HEK293 (cell line): Measurements from ENCODE around the gene OBP2A.
A peak's percentile ranks its signal among the peaks of the same experiment; 100 is the strongest.

Source experiments
- CTCF ChIA-PET: fragments of 350-600 bp; formaldehyde crosslinking; extraction: SDS; loops from one replicate; lab custom pipeline; 2021; ENCODE audit warnings: antibody characterized with exemption; lab: Yijun Ruan, JAX
- POLR2A ChIA-PET: fragments of 300-600 bp; formaldehyde crosslinking; extraction: SDS; loops from one replicate; lab custom pipeline; 2020; ENCODE audit warnings: antibody characterized with exemption, inconsistent platforms; lab: Yijun Ruan, JAX
- H3K27ac ChIP-seq: fragments of 200-500 bp; sonication (Bioruptor generic); 2 replicates; pipeline ENCODE4 v1.5.1; 2014; ENCODE audit warnings: low read depth, low read length, control low read depth, inconsistent platforms; ENCODE audit errors: extremely low read depth
- H3K36me3 ChIP-seq, 2 experiments: fragments of 200-500 bp in 1 of 2; sonication (Bioruptor generic) in 1 of 2; 1 replicate in 1 of 2; 2 replicates in 1 of 2; pipeline ENCODE4 v1.5.1; 2014 to 2017; ENCODE audit warnings: inconsistent platforms in 2 of 2, low read length in 2 of 2; ENCODE audit not compliant: control insufficient read depth in 2 of 2, insufficient read depth in 1 of 2
- H3K4me1 ChIP-seq: fragments of 200-500 bp; sonication (Bioruptor generic); 2 replicates; pipeline ENCODE4 v1.5.1; 2014; ENCODE audit warnings: mild to moderate bottlenecking, low read length, inconsistent platforms; ENCODE audit not compliant: control insufficient read depth, insufficient read depth
- H3K4me3 ChIP-seq: 2 replicates; pipeline ENCODE4 v1.5.1; 2011; ENCODE audit warnings: low read depth, mild to moderate bottlenecking, control low read depth, low read length, moderate library complexity
- H3K9me3 ChIP-seq: fragments of 200-500 bp; sonication (Bioruptor generic); 2 replicates; pipeline ENCODE4 v1.5.1; 2014; ENCODE audit warnings: low read depth, low read length, inconsistent platforms; ENCODE audit not compliant: control insufficient read depth, insufficient read depth
- GLIS1 ChIP-seq: fragments of 450-650 bp; formaldehyde crosslinking; IDR thresholded peaks from 2 replicates; pipeline ENCODE4 v1.5.1; 2016; ENCODE audit warnings: missing biosample characterization, missing genetic modification characterization
- IKZF3 ChIP-seq: fragments of 450-650 bp; IDR thresholded peaks from 2 replicates; pipeline ENCODE4 v1.5.0; 2018; ENCODE audit warnings: missing biosample characterization, mild to moderate bottlenecking, missing genetic modification characterization, moderate library complexity
- KLF1 ChIP-seq: fragments of 450-650 bp; formaldehyde crosslinking; IDR thresholded peaks from 2 replicates; pipeline ENCODE4 v1.5.1; 2016; ENCODE audit warnings: missing biosample characterization, missing genetic modification characterization
- KLF16 ChIP-seq: fragments of 450-650 bp; formaldehyde crosslinking; IDR thresholded peaks from 2 replicates; pipeline ENCODE4 v1.5.1; 2017; ENCODE audit warnings: missing biosample characterization, missing genetic modification characterization
- MZF1 ChIP-seq: fragments of 450-650 bp; formaldehyde crosslinking; IDR thresholded peaks from 2 replicates; pipeline ENCODE4 v1.5.1; 2017; ENCODE audit warnings: missing biosample characterization, missing genetic modification characterization, borderline replicate concordance
- OSR2 ChIP-seq: fragments of 450-650 bp; formaldehyde crosslinking; IDR thresholded peaks from 2 replicates; pipeline ENCODE4 v1.5.1; 2016; ENCODE audit warnings: missing biosample characterization, missing genetic modification characterization
- OVOL3 ChIP-seq: fragments of 450-650 bp; formaldehyde crosslinking; IDR thresholded peaks from 2 replicates; pipeline ENCODE4 v1.5.1; 2016; ENCODE audit warnings: missing biosample characterization, missing genetic modification characterization
- PRDM1 ChIP-seq: fragments of 450-650 bp; formaldehyde crosslinking; IDR thresholded peaks from 2 replicates; pipeline ENCODE4; 2016; ENCODE audit warnings: missing biosample characterization, missing genetic modification characterization
- YY1 ChIP-seq: fragments of 450-650 bp; formaldehyde crosslinking; IDR thresholded peaks from 2 replicates; pipeline ENCODE4 v1.5.1; 2018; ENCODE audit warnings: missing biosample characterization, missing genetic modification characterization
- YY2 ChIP-seq: fragments of 450-650 bp; formaldehyde crosslinking; IDR thresholded peaks from 2 replicates; pipeline ENCODE4 v1.5.1; 2016; ENCODE audit warnings: missing biosample characterization, missing genetic modification characterization
- ZFHX2 ChIP-seq: fragments of 450-650 bp; formaldehyde crosslinking; conservative IDR thresholded peaks from 2 replicates; pipeline ENCODE4 v1.5.1; 2016; ENCODE audit warnings: missing biosample characterization, missing genetic modification characterization
- ZFP3 ChIP-seq: fragments of 450-650 bp; formaldehyde crosslinking; IDR thresholded peaks from 2 replicates; pipeline ENCODE4 v1.5.1; 2016; ENCODE audit warnings: low read depth, missing biosample characterization, missing genetic modification characterization
- ZFP69B ChIP-seq: fragments of 450-650 bp; formaldehyde crosslinking; IDR thresholded peaks from 2 replicates; pipeline ENCODE4 v1.5.1; 2016; ENCODE audit warnings: missing biosample characterization, missing genetic modification characterization
- ZNF10 ChIP-seq: fragments of 450-650 bp; formaldehyde crosslinking; IDR thresholded peaks from 2 replicates; pipeline ENCODE4 v1.5.1; 2017; ENCODE audit warnings: missing biosample characterization, missing genetic modification characterization
- ZNF174 ChIP-seq: fragments of 450-650 bp; formaldehyde crosslinking; IDR thresholded peaks from 2 replicates; pipeline ENCODE4 v1.5.0; 2017; ENCODE audit warnings: missing biosample characterization, mild to moderate bottlenecking, missing genetic modification characterization
- ZNF202 ChIP-seq: fragments of 450-650 bp; formaldehyde crosslinking; IDR thresholded peaks from 2 replicates; pipeline ENCODE4 v1.5.1; 2016; ENCODE audit warnings: missing biosample characterization, missing genetic modification characterization, borderline replicate concordance
- ZNF266 ChIP-seq: fragments of 450-650 bp; formaldehyde crosslinking; IDR thresholded peaks from 2 replicates; pipeline ENCODE4 v1.5.1; 2016; ENCODE audit warnings: missing biosample characterization, missing genetic modification characterization, low read depth
- ZNF37A ChIP-seq: fragments of 450-650 bp; IDR thresholded peaks from 2 replicates; pipeline ENCODE4 v1.5.1; 2018; ENCODE audit warnings: missing biosample characterization, missing genetic modification characterization
- ZNF433 ChIP-seq: fragments of 450-650 bp; formaldehyde crosslinking; IDR thresholded peaks from 2 replicates; pipeline ENCODE4 v1.5.1; 2016; ENCODE audit warnings: missing biosample characterization, missing genetic modification characterization, low read depth
- ZNF501 ChIP-seq: fragments of 450-650 bp; formaldehyde crosslinking; IDR thresholded peaks from 2 replicates; pipeline ENCODE4 v1.5.1; 2016; ENCODE audit warnings: missing biosample characterization, missing genetic modification characterization
- ZNF555 ChIP-seq: fragments of 450-650 bp; formaldehyde crosslinking; conservative IDR thresholded peaks from 2 replicates; pipeline ENCODE4 v1.5.1; 2017; ENCODE audit warnings: missing biosample characterization, mild to moderate bottlenecking, missing genetic modification characterization, inconsistent platforms
- ZNF561 ChIP-seq: fragments of 450-650 bp; IDR thresholded peaks from 2 replicates; pipeline ENCODE4 v1.5.1; 2018; ENCODE audit warnings: missing biosample characterization, missing genetic modification characterization, borderline replicate concordance
- ZNF610 ChIP-seq: fragments of 450-650 bp; formaldehyde crosslinking; IDR thresholded peaks from 2 replicates; pipeline ENCODE4 v1.5.1; 2016; ENCODE audit warnings: missing biosample characterization, missing genetic modification characterization, borderline replicate concordance
- ZNF621 ChIP-seq: fragments of 450-650 bp; formaldehyde crosslinking; IDR thresholded peaks from 2 replicates; pipeline ENCODE4 v1.5.1; 2017; ENCODE audit warnings: missing biosample characterization, missing genetic modification characterization
- ZNF626 ChIP-seq: fragments of 450-650 bp; sonication (Bioruptor Pico); formaldehyde crosslinking; IDR thresholded peaks from 2 replicates; pipeline ENCODE4 v1.5.1; 2018; ENCODE audit warnings: missing biosample characterization, missing genetic modification characterization, inconsistent platforms
- ZNF654 ChIP-seq: fragments of 450-650 bp; formaldehyde crosslinking; IDR thresholded peaks from 2 replicates; pipeline ENCODE4 v1.5.1; 2016; ENCODE audit warnings: low read depth, missing biosample characterization, missing genetic modification characterization
- ZNF830 ChIP-seq: fragments of 450-650 bp; IDR thresholded peaks from 2 replicates; pipeline ENCODE4 v1.5.0; 2018; ENCODE audit warnings: missing biosample characterization, missing genetic modification characterization, low read depth, mild to moderate bottlenecking, moderate library complexity
- TF ChIP-seq, protein P1 (sequence below): fragments of 450-650 bp; formaldehyde crosslinking; IDR thresholded peaks from 2 replicates; pipeline ENCODE4 v1.5.1; 2016; ENCODE audit warnings: missing biosample characterization, missing genetic modification characterization
- TF ChIP-seq, protein P2 (sequence below): fragments of 450-650 bp; formaldehyde crosslinking; IDR thresholded peaks from 2 replicates; pipeline ENCODE4 v1.5.1; 2017; ENCODE audit warnings: missing biosample characterization, missing genetic modification characterization
- TF ChIP-seq, protein P3 (sequence below): fragments of 450-650 bp; formaldehyde crosslinking; IDR thresholded peaks from 2 replicates; pipeline ENCODE4 v1.5.1; 2016; ENCODE audit warnings: missing biosample characterization, missing genetic modification characterization

Gene OBP2A

DNA sequence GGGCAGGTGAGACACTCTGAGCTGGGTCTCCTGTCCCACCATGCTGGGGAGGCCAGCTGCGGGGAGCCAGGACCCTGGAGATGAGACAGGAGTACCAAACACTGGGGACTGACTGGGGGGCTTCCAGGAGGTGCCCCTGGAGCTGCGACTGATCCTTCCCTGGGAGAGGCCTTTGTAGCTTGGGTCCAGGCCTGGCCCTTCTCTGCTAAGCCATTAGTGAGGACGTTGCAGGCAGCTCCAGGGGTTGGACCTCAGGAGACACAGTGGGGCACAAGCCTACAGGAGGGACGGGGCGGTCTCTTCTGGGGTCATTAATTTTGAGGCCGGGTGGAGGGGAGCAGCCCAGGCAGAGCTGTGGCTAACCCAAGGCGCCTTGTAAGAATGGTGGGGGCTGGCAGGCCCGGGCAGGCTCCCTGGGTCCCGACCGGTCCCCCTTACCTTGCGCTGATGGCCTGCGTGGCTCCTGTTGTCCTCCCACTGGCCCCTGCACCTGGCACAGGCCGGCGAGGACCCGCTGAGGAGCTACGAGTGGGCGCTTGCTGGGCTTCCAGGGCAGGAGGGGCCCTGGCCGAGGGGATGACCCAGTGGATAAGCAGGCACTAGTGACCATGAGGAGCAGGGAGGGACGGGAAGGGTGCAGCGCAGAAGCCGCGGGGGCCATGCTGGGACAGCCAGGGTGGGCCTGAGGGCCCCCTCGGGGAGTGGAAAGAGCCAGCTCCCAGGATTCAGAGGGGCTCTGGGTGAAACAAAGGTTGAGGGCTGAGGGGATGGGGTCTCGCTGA is 40.3 kb upstream of the OBP2A start:
- no peak for TF ChIP-seq OVOL3 (tag by site-specific recombination)
- TF ChIP-seq ZFHX2 (tag by site-specific recombination), result no peak
- TF ChIP-seq ZNF266 (tag by site-specific recombination), result no peak
- TF ChIP-seq ZNF174, result no peak
- no peak for TF ChIP-seq ZNF621 (tag by site-specific recombination)
- TF ChIP-seq YY1, result no peak
- TF ChIP-seq ZNF610, result no peak
- TF ChIP-seq ZNF37A (tag by site-specific recombination), result no peak
- TF ChIP-seq OSR2 (tag by site-specific recombination), result no peak
- no peak for TF ChIP-seq YY2 (tag by site-specific recombination)
- TF ChIP-seq ZNF555, result no peak
- no peak for TF ChIP-seq ZNF10 (tag by site-specific recombination)
- no peak for TF ChIP-seq ZNF626 (tag by site-specific recombination)
- H3K36me3 ChIP-seq, result peaks cover 0 to 38% of the 10 kb centered on the region in 2 experiments; a peak in 2 of 3 replicates
- no peak overlapping the region for H3K27ac ChIP-seq
- ChIA-PET POLR2A (interaction anchor here (0.8 to 1.9 kb wide), 4 partner anchors 21 to 762 kb away, joined by 3 to 6 read pairs (median 4); no protein-coding TSS in a partner anchor), CTCF (interaction anchor here (0.7 to 2.5 kb wide), 20 partner anchors 9 to 98 kb away, joined by 3 to 11 read pairs (median 3); partner anchors contain the start of gene PPP1R26)
- no peak overlapping the region for H3K4me3 ChIP-seq
- no peaks in the 10 kb centered on the region for H3K9me3 ChIP-seq
- H3K4me1 ChIP-seq, result peaks cover 3% of the 10 kb centered on the region; the same call in 1 of the 2 replicates

DNA sequence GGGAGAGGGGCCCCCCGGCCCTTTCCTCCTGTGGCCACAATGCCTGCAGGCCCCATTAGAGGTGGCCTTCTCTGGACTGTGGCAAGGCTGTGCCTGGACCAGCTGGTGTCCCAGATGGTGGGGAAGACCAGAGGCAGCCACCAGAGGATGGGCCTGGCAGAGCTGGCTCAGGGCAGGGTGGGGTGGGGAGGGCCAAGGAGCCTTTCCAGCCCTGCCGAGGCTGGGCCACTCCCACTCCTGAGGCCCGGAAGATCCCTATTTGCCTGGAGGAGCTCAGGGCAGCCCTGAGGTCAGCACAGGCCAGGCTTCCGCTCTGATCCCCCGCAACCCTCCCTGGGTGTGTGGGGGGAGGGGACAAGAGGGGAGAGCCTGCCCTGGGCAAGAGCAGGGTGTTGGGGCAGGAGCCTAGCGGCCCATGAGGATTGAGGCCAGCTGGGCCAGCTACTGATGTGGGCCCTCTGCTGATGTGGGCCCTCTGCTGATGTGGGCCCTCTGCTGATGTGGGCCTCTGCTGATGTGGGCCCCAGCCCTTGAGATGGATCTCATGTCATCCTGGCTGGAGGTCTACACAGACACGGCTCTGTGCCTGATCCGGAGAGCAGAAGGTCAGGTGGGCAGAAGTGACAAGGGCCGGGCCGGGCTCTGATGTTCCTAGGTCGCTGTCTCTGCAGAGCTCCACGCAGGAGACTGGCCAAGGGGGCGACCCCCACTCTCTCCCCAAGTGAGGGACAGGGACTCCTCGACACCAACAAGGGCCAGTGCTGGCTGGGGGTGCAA is 39.4 kb upstream of the OBP2A start:
- H3K9me3 ChIP-seq, result no peaks in the 10 kb centered on the region
- peaks cover 3% of the 10 kb centered on the region; the same call in 1 of the 2 replicates for H3K4me1 ChIP-seq
- no peak overlapping the region for H3K27ac ChIP-seq
- no peak overlapping the region for H3K4me3 ChIP-seq
- CTCF ChIA-PET, result interaction anchor here (0.6 to 2.5 kb wide), 7 partner anchors 11 to 601 kb away, joined by 3 to 11 read pairs (median 3); no protein-coding TSS in a partner anchor
- POLR2A ChIA-PET, result interaction anchor here (0.8 to 1.9 kb wide), 3 partner anchors 20 to 26 kb away, joined by 3 to 6 read pairs (median 4); no protein-coding TSS in a partner anchor
- peaks cover 0 to 38% of the 10 kb centered on the region in 2 experiments; a peak in 2 of 3 replicates for H3K36me3 ChIP-seq
- TF ChIP-seq, protein P1, sequence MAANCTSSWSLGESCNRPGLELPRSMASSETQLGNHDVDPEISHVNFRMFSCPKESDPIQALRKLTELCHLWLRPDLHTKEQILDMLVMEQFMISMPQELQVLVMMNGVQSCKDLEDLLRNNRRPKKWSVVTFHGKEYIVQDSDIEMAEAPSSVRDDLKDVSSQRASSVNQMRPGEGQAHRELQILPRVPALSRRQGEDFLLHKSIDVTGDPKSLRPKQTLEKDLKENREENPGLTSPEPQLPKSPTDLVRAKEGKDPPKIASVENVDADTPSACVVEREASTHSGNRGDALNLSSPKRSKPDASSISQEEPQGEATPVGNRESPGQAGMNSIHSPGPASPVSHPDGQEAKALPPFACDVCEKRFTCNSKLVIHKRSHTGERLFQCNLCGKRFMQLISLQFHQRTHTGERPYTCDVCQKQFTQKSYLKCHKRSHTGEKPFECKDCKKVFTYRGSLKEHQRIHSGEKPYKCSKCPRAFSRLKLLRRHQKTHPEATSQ (tag by site-specific recombination), result no peak
- TF ChIP-seq, protein P2, sequence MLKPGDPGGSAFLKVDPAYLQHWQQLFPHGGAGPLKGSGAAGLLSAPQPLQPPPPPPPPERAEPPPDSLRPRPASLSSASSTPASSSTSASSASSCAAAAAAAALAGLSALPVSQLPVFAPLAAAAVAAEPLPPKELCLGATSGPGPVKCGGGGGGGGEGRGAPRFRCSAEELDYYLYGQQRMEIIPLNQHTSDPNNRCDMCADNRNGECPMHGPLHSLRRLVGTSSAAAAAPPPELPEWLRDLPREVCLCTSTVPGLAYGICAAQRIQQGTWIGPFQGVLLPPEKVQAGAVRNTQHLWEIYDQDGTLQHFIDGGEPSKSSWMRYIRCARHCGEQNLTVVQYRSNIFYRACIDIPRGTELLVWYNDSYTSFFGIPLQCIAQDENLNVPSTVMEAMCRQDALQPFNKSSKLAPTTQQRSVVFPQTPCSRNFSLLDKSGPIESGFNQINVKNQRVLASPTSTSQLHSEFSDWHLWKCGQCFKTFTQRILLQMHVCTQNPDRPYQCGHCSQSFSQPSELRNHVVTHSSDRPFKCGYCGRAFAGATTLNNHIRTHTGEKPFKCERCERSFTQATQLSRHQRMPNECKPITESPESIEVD, result no peak
- TF ChIP-seq ZNF561 (tag by site-specific recombination), result no peak
- TF ChIP-seq GLIS1 (tag by site-specific recombination), result peak; percentile 75; the same call in 1 of the 2 replicates
- no peak for TF ChIP-seq IKZF3 (tag by site-specific recombination)
- TF ChIP-seq ZNF830, result no peak
- TF ChIP-seq ZNF501, result no peak
- TF ChIP-seq KLF1 (tag by site-specific recombination), result no peak
- TF ChIP-seq, protein P3, sequence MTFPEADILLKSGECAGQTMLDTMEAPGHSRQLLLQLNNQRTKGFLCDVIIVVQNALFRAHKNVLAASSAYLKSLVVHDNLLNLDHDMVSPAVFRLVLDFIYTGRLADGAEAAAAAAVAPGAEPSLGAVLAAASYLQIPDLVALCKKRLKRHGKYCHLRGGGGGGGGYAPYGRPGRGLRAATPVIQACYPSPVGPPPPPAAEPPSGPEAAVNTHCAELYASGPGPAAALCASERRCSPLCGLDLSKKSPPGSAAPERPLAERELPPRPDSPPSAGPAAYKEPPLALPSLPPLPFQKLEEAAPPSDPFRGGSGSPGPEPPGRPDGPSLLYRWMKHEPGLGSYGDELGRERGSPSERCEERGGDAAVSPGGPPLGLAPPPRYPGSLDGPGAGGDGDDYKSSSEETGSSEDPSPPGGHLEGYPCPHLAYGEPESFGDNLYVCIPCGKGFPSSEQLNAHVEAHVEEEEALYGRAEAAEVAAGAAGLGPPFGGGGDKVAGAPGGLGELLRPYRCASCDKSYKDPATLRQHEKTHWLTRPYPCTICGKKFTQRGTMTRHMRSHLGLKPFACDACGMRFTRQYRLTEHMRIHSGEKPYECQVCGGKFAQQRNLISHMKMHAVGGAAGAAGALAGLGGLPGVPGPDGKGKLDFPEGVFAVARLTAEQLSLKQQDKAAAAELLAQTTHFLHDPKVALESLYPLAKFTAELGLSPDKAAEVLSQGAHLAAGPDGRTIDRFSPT (tag by site-specific recombination), result no peak
- no peak for TF ChIP-seq ZNF202 (tag by site-specific recombination)
- no peak for TF ChIP-seq ZNF654 (tag by site-specific recombination)
- TF ChIP-seq PRDM1, result no peak
- no peak for TF ChIP-seq KLF16 (tag by site-specific recombination)
- no peak for TF ChIP-seq ZNF433 (tag by site-specific recombination)
- TF ChIP-seq MZF1, result no peak
- TF ChIP-seq ZFP69B, result peak; percentile 89
- TF ChIP-seq ZFP3, result no peak
